Measurements from ENCODE around the gene SHMT2. TPM values are rescaled to one million over a fixed set of nuclear protein-coding genes. Genes with fewer than 3 reads are reported as not detected.

SHMT2 gene
- total RNA-seq, 1 experiment from 2014 or later: 227 TPM

DNA sequence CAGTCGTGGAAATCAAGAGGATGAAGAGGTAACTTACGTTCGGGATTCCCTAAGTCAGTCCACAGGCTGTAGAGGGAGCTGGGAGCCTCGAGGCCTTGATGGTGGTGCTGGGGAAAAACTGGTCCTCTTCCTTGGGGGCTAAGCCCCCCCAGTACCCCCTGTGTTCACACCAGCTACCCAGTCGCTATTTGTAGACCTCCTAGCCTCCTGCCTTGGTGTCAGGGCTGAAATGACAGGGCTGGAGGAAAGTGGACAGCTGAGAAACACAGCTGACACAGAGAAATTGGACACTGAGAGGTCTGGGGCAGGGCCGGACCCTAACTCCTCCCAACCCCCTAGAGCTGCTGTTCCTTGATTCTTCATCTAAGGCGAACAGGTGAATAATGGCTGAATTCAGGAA is 21.4 kb downstream of the SHMT2 start, which contains the start of gene STAC3:
STAC3 (minus strand) TSS at position 232 of the 400 bp plus-strand sequence. CDS start 1,551 bp downstream, outside the sequence.
- H3K9me3 ChIP-seq (ENCODE audit: insufficient read depth, low read depth): no peaks in the 10 kb centered on the region
- no peaks in the 10 kb centered on the region for H3K27me3 ChIP-seq (ENCODE audit: insufficient read depth, low read depth)
- no TSS peak for BruUV-seq (replicated peaks)
- H3K36me3 ChIP-seq (ENCODE audit: low read depth): no peaks in the 10 kb centered on the region
- no peak within 1 kb of the TSS for H2AFZ ChIP-seq
- no peak for DNase-seq
- no peak within 1 kb of the TSS for H3K27ac ChIP-seq
- ChIA-PET CTCF (interaction anchor here (0.6 kb wide), 2 partner anchors 59 to 123 kb away, joined by 4 to 6 read pairs; partner anchors contain the start of gene LRP1), POLR2A (ENCODE audit: unreplicated experiment) (no interaction called here)
- H3K4me2 ChIP-seq: no peak within 1 kb of the TSS
- H3K4me3 ChIP-seq: no peak within 1 kb of the TSS
- intact Hi-C loops (cut with micrococcal nuclease; ENCODE audit: unreplicated experiment): no loop called here
- H3K9me2 ChIP-seq (ENCODE audit: insufficient read depth): no peaks in the 10 kb centered on the region
- no peak for TF ChIP-seq EZH2 (IDR thresholded peaks at IDR 0.05; ENCODE audit: low read depth)
- TF ChIP-seq, protein P1, sequence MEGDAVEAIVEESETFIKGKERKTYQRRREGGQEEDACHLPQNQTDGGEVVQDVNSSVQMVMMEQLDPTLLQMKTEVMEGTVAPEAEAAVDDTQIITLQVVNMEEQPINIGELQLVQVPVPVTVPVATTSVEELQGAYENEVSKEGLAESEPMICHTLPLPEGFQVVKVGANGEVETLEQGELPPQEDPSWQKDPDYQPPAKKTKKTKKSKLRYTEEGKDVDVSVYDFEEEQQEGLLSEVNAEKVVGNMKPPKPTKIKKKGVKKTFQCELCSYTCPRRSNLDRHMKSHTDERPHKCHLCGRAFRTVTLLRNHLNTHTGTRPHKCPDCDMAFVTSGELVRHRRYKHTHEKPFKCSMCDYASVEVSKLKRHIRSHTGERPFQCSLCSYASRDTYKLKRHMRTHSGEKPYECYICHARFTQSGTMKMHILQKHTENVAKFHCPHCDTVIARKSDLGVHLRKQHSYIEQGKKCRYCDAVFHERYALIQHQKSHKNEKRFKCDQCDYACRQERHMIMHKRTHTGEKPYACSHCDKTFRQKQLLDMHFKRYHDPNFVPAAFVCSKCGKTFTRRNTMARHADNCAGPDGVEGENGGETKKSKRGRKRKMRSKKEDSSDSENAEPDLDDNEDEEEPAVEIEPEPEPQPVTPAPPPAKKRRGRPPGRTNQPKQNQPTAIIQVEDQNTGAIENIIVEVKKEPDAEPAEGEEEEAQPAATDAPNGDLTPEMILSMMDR (conservative IDR thresholded peaks at IDR 0.05): no peak
- H3F3A ChIP-seq (ENCODE audit: insufficient read depth, low read depth): 0 out of 2 replicates have a peak, but pooled peaks cover 1% of the 10 kb centered on the region
- H4K20me1 ChIP-seq (ENCODE audit: insufficient read depth): no peaks in the 10 kb centered on the region
- no peaks in the 10 kb centered on the region for H3K79me2 ChIP-seq (ENCODE audit: low read depth)
- H3K4me1 ChIP-seq (replicated peaks; ENCODE audit: insufficient read depth): no peaks in the 10 kb centered on the region

DNA sequence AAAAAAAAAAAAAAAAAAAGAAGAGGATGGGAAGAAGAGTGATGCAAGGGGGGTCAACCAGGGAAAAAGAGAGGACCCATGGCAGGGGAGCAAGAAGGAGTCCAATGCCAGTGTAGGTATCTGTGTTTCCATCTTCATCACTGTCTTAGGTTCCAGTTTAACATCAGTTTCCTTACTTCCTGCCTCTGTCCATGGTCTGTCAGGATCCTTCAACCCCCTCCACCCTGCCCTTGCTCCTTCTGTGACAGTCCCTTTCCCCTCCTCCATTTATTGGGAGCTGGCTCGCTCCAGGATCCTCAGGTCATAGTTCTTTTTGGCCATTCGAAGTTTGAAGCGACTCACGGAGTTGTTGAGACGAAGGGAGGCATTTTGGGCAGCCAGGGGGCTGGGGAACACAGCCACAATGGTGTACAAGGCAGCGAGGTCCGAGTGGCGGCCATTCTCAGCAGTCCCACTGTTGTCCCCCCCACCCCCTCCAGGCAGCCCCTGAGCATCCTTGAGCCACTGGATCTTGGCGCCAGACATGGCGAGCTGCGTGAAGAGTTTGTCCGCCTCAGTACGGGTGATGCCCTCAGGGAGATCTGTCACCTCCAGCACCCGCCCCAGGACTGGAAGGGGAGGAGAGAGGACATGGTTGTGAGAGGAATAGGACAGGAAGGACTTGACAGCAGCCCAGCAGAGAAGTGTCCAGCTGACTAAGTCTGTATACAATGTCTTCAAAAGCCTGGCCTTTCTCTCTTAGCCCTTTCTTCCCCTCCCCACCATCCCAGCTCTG is 25.2 kb downstream of the SHMT2 start:
- Histone ChIP-seq H3K27ac (no peak overlapping the region), H3K9me3 (ENCODE audit: insufficient read depth, low read depth) (no peaks in the 10 kb centered on the region), H3F3A (ENCODE audit: insufficient read depth, low read depth) (no peaks in the 10 kb centered on the region), H3K9me2 (ENCODE audit: insufficient read depth) (no peaks in the 10 kb centered on the region), H4K20me1 (ENCODE audit: insufficient read depth) (no peaks in the 10 kb centered on the region), H3K79me2 (ENCODE audit: low read depth) (no peaks in the 10 kb centered on the region), H3K4me1 (replicated peaks; ENCODE audit: insufficient read depth) (no peaks in the 10 kb centered on the region), H3K36me3 (ENCODE audit: low read depth) (peaks cover 3% of the 10 kb centered on the region; the same call in 1 of the 2 replicates), H2AFZ (no peak overlapping the region), H3K4me2 (no peak overlapping the region), H3K27me3 (ENCODE audit: insufficient read depth, low read depth) (no peaks in the 10 kb centered on the region), H3K4me3 (no peak overlapping the region)
- POLR2A ChIA-PET (ENCODE audit: unreplicated experiment): no interaction called here
- CTCF ChIA-PET: interaction anchor here (1.2 kb wide), 1 partner anchor 203 kb away, joined by 3 read pairs; no protein-coding TSS in a partner anchor
- DNase-seq: no peak
- no TSS peak for BruUV-seq (replicated peaks)
- TF ChIP-seq, protein P1 (conservative IDR thresholded peaks at IDR 0.05): no peak
- TF ChIP-seq EZH2 (IDR thresholded peaks at IDR 0.05; ENCODE audit: low read depth): no peak
- intact Hi-C loops (cut with micrococcal nuclease; ENCODE audit: unreplicated experiment): no loop called here

DNA sequence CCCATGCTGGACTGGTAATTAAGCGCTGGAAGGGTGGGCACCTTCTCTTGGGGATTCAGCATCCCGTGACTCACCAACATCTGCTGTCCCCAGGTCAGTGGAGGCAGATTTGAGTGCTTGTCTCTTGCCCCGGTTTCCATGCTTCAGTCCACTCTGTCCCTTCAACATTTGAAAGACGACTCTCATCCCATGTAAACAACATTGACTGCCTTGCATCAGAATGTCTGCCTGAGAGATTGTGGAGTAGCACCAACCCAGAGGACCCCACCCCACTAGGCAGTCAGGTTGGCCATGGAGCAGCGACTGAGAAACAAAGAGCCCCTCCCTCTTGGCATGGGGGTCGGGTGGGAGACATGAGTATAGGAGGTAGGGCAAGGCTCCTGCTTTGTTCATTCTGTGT is 26.4 kb downstream of the SHMT2 start:
- no peaks in the 10 kb centered on the region for H3K9me2 ChIP-seq (ENCODE audit: insufficient read depth)
- no peak overlapping the region for H3K27ac ChIP-seq
- TF ChIP-seq, protein P1 (conservative IDR thresholded peaks at IDR 0.05): no peak
- TF ChIP-seq EZH2 (IDR thresholded peaks at IDR 0.05; ENCODE audit: low read depth): no peak
- H3K27me3 ChIP-seq (ENCODE audit: insufficient read depth, low read depth): no peaks in the 10 kb centered on the region
- no peaks in the 10 kb centered on the region for H3K79me2 ChIP-seq (ENCODE audit: low read depth)
- BruUV-seq (replicated peaks): no TSS peak
- H4K20me1 ChIP-seq (ENCODE audit: insufficient read depth): no peaks in the 10 kb centered on the region
- POLR2A ChIA-PET (ENCODE audit: unreplicated experiment): no interaction called here
- no peaks in the 10 kb centered on the region for H3K4me1 ChIP-seq (replicated peaks; ENCODE audit: insufficient read depth)
- H2AFZ ChIP-seq: no peak overlapping the region
- no peaks in the 10 kb centered on the region for H3K9me3 ChIP-seq (ENCODE audit: insufficient read depth, low read depth)
- DNase-seq: no peak
- peaks cover 3% of the 10 kb centered on the region; the same call in 1 of the 2 replicates for H3K36me3 ChIP-seq (ENCODE audit: low read depth)
- H3K4me3 ChIP-seq: no peak overlapping the region
- CTCF ChIA-PET: no interaction called here
- no peaks in the 10 kb centered on the region for H3F3A ChIP-seq (ENCODE audit: insufficient read depth, low read depth)
- H3K4me2 ChIP-seq: no peak overlapping the region
- intact Hi-C loops (cut with micrococcal nuclease; ENCODE audit: unreplicated experiment): no loop called here

Data from PC-9 (cell line).